Hepatocyte (in vitro differentiated cells): ENCODE data around the gene MAGEF1. TPM values are rescaled to one million over a fixed set of nuclear protein-coding genes. Genes with fewer than 3 reads are reported as not detected.
A peak's percentile ranks its signal among the peaks of the same experiment; 100 is the strongest.

Experiments used
- DNase-seq: peaks from one replicate; pipeline ENCODE4 v3.0.0-alpha.2; 2016; ENCODE audit warnings: low spot score
- H2AFZ ChIP-seq: fragments of 200-600 bp; sonication (generic); 2 replicates; pipeline ENCODE4 v1.6.0; 2016; ENCODE audit warnings: antibody characterized with exemption, mild to moderate bottlenecking
- H3K27ac ChIP-seq: fragments of 200-600 bp; sonication (generic); 2 replicates; pipeline ENCODE4 v1.5.1; 2016; ENCODE audit warnings: mild to moderate bottlenecking
- H3K27me3 ChIP-seq: fragments of 200-600 bp; sonication (generic); 2 replicates; pipeline ENCODE4 v1.6.1; 2016
- H3K36me3 ChIP-seq: fragments of 200-600 bp; sonication (generic); replicated peaks from 2 replicates; pipeline ENCODE4 v1.5.1; 2016; ENCODE audit warnings: low read depth; ENCODE audit not compliant: insufficient read depth
- H3K4me1 ChIP-seq: fragments of 200-600 bp; sonication (generic); 2 replicates; pipeline ENCODE4 v1.5.1; 2016; ENCODE audit warnings: mild to moderate bottlenecking, moderate library complexity; ENCODE audit not compliant: insufficient read depth
- H3K4me2 ChIP-seq: fragments of 200-600 bp; sonication (generic); 2 replicates; pipeline ENCODE4 v1.6.0; 2016
- H3K4me3 ChIP-seq: fragments of 200-600 bp; sonication (generic); 2 replicates; pipeline ENCODE4 v1.5.1; 2016; ENCODE audit warnings: mild to moderate bottlenecking
- H3K79me2 ChIP-seq: fragments of 200-600 bp; sonication (generic); 2 replicates; pipeline ENCODE4 v1.6.0; 2017; ENCODE audit warnings: mild to moderate bottlenecking
- H3K9me2 ChIP-seq: fragments of 200-600 bp; sonication (generic); replicated peaks from 2 replicates; pipeline ENCODE4 v1.6.0; 2017; ENCODE audit warnings: mild to moderate bottlenecking; ENCODE audit not compliant: insufficient read depth
- H3K9me3 ChIP-seq: fragments of 200-600 bp; sonication (generic); 2 replicates; pipeline ENCODE4 v1.5.1; 2016; ENCODE audit warnings: low read depth, mild to moderate bottlenecking
- H4K20me1 ChIP-seq: fragments of 200-600 bp; sonication (generic); 2 replicates; pipeline ENCODE4 v1.6.0; 2016; ENCODE audit warnings: mild to moderate bottlenecking; ENCODE audit not compliant: insufficient read depth, poor library complexity, severe bottlenecking
- CTCF ChIP-seq: fragments of 200-600 bp; sonication (generic); IDR thresholded peaks from 2 replicates; pipeline ENCODE4 v1.5.1; 2016; ENCODE audit warnings: antibody characterized with exemption, mild to moderate bottlenecking; ENCODE audit not compliant: poor library complexity
- EZH2 ChIP-seq: fragments of 200-600 bp; sonication (generic); IDR thresholded peaks from 2 replicates; pipeline ENCODE4 v1.6.1; 2016; ENCODE audit warnings: antibody characterized with exemption, mild to moderate bottlenecking, borderline replicate concordance
- EZH2phosphoT487 ChIP-seq: fragments of 200-600 bp; sonication (generic); IDR thresholded peaks from one replicate; pipeline ENCODE4 v1.6.1; 2018; ENCODE audit warnings: antibody characterized with exemption, mild to moderate bottlenecking, low read depth, moderate library complexity; ENCODE audit not compliant: unreplicated experiment, severe bottlenecking
- WGBS: methylation state at CpG from one replicate; pipeline ENCODE4 v1.1.6; 2016; ENCODE audit warnings: low lambda C conversion rate; ENCODE audit errors: missing lambda C conversion rate; 5-methylcytosine and 5-hydroxymethylcytosine counted together
- polyA plus RNA-seq: library from polyadenylated mRNA; unstranded; fragments of >200 nt; fragmentation: Nextera tagmentation; extraction: Ambion mirVana; gene quantifications from 2 replicates; pipeline ENCODE4 v1.2.1, GENCODE V29; 2016
- total RNA-seq: library from RNA; depleted of rRNA; stranded (reverse); fragments of >200 nt; gene quantifications from 2 replicates; pipeline ENCODE4 v1.2.3, GENCODE V29; 2014

MAGEF1 gene
- total and polyA plus RNA-seq, 2 experiments from 2014 or later, result 57.6 to 74.4 TPM

GRCh38 chr3:184680385-184681345, 31.2 kb downstream of the MAGEF1 start:
- WGBS, result 84% methylated on average over 10 of the region's 10 CpGs
- Histone ChIP-seq H3K4me2 (no peak overlapping the region), H3K9me2 (no peaks in the 10 kb centered on the region), H3K4me3 (no peak overlapping the region), H4K20me1 (no peaks in the 10 kb centered on the region), H2AFZ (no peak overlapping the region), H3K27me3 (no peaks in the 10 kb centered on the region), H3K9me3 (no peaks in the 10 kb centered on the region), H3K36me3 (no peaks in the 10 kb centered on the region), H3K4me1 (peaks cover 23% of the 10 kb centered on the region), H3K27ac (peak overlapping the region; percentile 24), H3K79me2 (no peaks in the 10 kb centered on the region)
- TF ChIP-seq CTCF (no peak), EZH2phosphoT487 (no peak), EZH2 (no peak)
- no peak for DNase-seq

- Histone ChIP-seq H3K9me3 (no peaks in the 10 kb centered on the region), H2AFZ (no peak overlapping the region), H3K4me1 (peaks cover 23% of the 10 kb centered on the region), H4K20me1 (no peaks in the 10 kb centered on the region), H3K27ac (peak overlapping the region; percentile 69), H3K79me2 (no peaks in the 10 kb centered on the region), H3K36me3 (no peaks in the 10 kb centered on the region), H3K4me2 (peak overlapping the region; percentile 35), H3K4me3 (no peak overlapping the region), H3K9me2 (no peaks in the 10 kb centered on the region), H3K27me3 (no peaks in the 10 kb centered on the region)
- no peak for TF ChIP-seq CTCF
- no peak for TF ChIP-seq EZH2phosphoT487
- no peak for TF ChIP-seq EZH2
- peak; percentile 74 for DNase-seq
- 52% methylated on average over 24 of the region's 24 CpGs for WGBS
Measured at GRCh38 chr3:184679056-184679816, 32.6 kb downstream of the MAGEF1 start.

- no peaks in the 10 kb centered on the region for H3K79me2 ChIP-seq
- no peaks in the 10 kb centered on the region for H3K9me2 ChIP-seq
- peak overlapping the region; percentile 69 for H3K27ac ChIP-seq
- H3K9me3 ChIP-seq, result no peaks in the 10 kb centered on the region
- WGBS, result 79% methylated on average over 16 of the region's 16 CpGs
- no peaks in the 10 kb centered on the region for H4K20me1 ChIP-seq
- peak overlapping the region; percentile 35 for H3K4me2 ChIP-seq
- TF ChIP-seq EZH2 (no peak), CTCF (no peak)
- peaks cover 23% of the 10 kb centered on the region for H3K4me1 ChIP-seq
- no peak for DNase-seq
- H3K4me3 ChIP-seq, result no peak overlapping the region
- H3K27me3 ChIP-seq, result no peaks in the 10 kb centered on the region
- H3K36me3 ChIP-seq, result no peaks in the 10 kb centered on the region
- no peak overlapping the region for H2AFZ ChIP-seq
Measured at GRCh38 chr3:184678317-184679055, 33.4 kb downstream of the MAGEF1 start.
